ENCODE results near the gene MYO5A. TPM values are rescaled to one million over a fixed set of nuclear protein-coding genes. Genes with fewer than 3 reads are reported as not detected.

MYO5A gene
- polyA plus RNA-seq, 1 donor (not counting 4 experiments of a cell fraction or from before 2014, with no cell fraction given), result 53.8 TPM

DNA sequence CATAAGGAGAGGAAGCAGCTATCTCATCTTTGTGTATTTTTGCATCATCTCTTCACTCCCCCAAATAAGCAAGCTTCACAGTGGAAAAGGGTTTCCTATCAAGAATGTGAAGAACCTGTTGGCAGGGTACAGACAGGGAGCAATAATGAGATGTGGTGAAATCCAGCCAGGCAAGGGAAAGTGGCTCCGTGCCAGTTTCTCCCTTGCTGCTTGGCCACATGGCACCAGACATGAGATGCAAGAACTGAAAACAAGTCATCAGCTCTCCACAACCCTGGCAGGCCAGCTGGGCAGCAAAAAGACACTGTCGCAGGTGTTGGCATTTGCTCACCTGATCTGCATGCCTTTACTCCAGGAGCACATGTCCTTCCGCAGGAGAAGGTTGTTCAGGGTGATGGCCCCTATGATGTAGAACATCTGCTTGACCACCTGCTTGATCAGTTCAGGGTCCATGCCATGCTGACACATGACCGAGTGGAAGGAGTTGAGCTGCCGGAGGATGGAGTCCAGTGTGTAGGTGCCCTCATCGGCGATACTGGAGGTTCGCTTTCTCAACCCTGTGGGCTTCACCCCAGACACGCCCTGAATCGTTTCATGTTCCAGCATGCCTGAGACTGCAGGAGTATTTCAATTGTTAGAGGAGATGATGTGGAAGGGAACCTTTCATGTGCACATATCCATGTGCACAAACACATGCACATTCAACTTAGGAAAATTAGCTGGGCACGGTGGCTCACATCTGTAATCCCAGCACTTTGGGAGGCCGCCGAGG lies 209.8 kb downstream of the MYO5A start:
- no peak for FAIRE-seq
- Histone ChIP-seq H4K20me1 (ENCODE audit: control insufficient read depth, extremely low read depth, insufficient read depth, low read length) (no peaks in the 10 kb centered on the region), H3K4me2 (ENCODE audit: control insufficient read depth, extremely low read depth, insufficient read depth, low read depth, low read length) (no peak overlapping the region), H2AFZ (ENCODE audit: control insufficient read depth, low read length) (no peak overlapping the region), H3K9ac (ENCODE audit: control insufficient read depth, extremely low read depth, insufficient read depth, low read length) (no peak overlapping the region), H3K27ac (ENCODE audit: control insufficient read depth, insufficient read depth, low read length) (no peak overlapping the region), H3K4me1 (ENCODE audit: control insufficient read depth, extremely low read depth, insufficient read depth, low read length) (no peaks in the 10 kb centered on the region), H3K9me1 (ENCODE audit: control insufficient read depth, extremely low read depth, insufficient read depth, low read length) (no peaks in the 10 kb centered on the region), H3K4me3 (ENCODE audit: control insufficient read depth in 2 of 3, extremely low read depth in 1 of 3, insufficient read depth in 2 of 3, low read depth in 1 of 3, low read length in 3 of 3) (no peak overlapping the region), H3K9me3 (ENCODE audit: control insufficient read depth, low read depth, low read length) (no peaks in the 10 kb centered on the region), H3K36me3 (ENCODE audit: control insufficient read depth in 2 of 2, extremely low read depth in 1 of 2, insufficient read depth in 2 of 2, low read length in 2 of 2) (peaks cover 20 to 29% of the 10 kb centered on the region in 2 experiments), H3K27me3 (ENCODE audit: control insufficient read depth, extremely low read depth, insufficient read depth, low read length) (no peaks in the 10 kb centered on the region), H3K79me2 (ENCODE audit: control insufficient read depth, insufficient read depth, low read length) (no peaks in the 10 kb centered on the region)
- dilution Hi-C loops (cut with MboI; ENCODE audit: extremely low pct_ligation_motif_present, low sequenced_read_pairs), result no loop called here
- DNase-seq (ENCODE audit: low read depth, low spot score), result no peak
- no peak for TF ChIP-seq EZH2 (IDR thresholded peaks at IDR 0.05; ENCODE audit: low read length)
- TF ChIP-seq, protein P1, sequence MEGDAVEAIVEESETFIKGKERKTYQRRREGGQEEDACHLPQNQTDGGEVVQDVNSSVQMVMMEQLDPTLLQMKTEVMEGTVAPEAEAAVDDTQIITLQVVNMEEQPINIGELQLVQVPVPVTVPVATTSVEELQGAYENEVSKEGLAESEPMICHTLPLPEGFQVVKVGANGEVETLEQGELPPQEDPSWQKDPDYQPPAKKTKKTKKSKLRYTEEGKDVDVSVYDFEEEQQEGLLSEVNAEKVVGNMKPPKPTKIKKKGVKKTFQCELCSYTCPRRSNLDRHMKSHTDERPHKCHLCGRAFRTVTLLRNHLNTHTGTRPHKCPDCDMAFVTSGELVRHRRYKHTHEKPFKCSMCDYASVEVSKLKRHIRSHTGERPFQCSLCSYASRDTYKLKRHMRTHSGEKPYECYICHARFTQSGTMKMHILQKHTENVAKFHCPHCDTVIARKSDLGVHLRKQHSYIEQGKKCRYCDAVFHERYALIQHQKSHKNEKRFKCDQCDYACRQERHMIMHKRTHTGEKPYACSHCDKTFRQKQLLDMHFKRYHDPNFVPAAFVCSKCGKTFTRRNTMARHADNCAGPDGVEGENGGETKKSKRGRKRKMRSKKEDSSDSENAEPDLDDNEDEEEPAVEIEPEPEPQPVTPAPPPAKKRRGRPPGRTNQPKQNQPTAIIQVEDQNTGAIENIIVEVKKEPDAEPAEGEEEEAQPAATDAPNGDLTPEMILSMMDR (optimal IDR thresholded peaks at IDR 0.05 in 1 of 3, IDR thresholded peaks at IDR 0.05 in 1 of 3, conservative IDR thresholded peaks at IDR 0.05 in 1 of 3; ENCODE audit: extremely low read depth in 1 of 3, insufficient read depth in 2 of 3, low read length in 3 of 3), result no peak

DNA sequence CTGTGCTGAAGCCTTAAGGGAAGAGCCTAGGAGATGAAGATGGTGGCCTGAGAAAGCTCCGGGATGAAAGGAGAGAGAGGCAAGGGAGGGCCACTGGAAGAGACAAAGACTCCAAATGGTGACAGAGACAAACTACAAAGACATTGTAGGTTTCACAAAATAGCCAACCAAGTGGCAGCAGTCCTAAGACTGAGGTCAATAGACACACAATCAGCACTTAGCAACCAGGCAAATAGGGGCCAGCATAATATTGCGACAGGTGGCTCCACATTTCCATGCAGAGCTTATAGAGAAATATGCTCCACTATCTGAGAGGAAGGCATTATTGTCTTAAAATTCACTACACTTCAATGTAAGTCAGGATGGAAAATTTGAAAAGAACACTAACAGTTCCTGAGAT lies 211.0 kb downstream of the MYO5A start:
- no peaks in the 10 kb centered on the region for H3K79me2 ChIP-seq (ENCODE audit: control insufficient read depth, insufficient read depth, low read length)
- no peaks in the 10 kb centered on the region for H3K27me3 ChIP-seq (ENCODE audit: control insufficient read depth, extremely low read depth, insufficient read depth, low read length)
- no peaks in the 10 kb centered on the region for H3K9me3 ChIP-seq (ENCODE audit: control insufficient read depth, low read depth, low read length)
- H3K4me3 ChIP-seq (ENCODE audit: control insufficient read depth in 2 of 3, extremely low read depth in 1 of 3, insufficient read depth in 2 of 3, low read depth in 1 of 3, low read length in 3 of 3), result no peak overlapping the region
- H3K4me1 ChIP-seq (ENCODE audit: control insufficient read depth, extremely low read depth, insufficient read depth, low read length), result no peaks in the 10 kb centered on the region
- no peak for DNase-seq (ENCODE audit: low read depth, low spot score)
- no peak overlapping the region for H3K9ac ChIP-seq (ENCODE audit: control insufficient read depth, extremely low read depth, insufficient read depth, low read length)
- no peak for FAIRE-seq
- H3K27ac ChIP-seq (ENCODE audit: control insufficient read depth, insufficient read depth, low read length), result no peak overlapping the region
- H2AFZ ChIP-seq (ENCODE audit: control insufficient read depth, low read length), result no peak overlapping the region
- H4K20me1 ChIP-seq (ENCODE audit: control insufficient read depth, extremely low read depth, insufficient read depth, low read length), result no peaks in the 10 kb centered on the region
- TF ChIP-seq, protein P1 (optimal IDR thresholded peaks at IDR 0.05 in 1 of 3, IDR thresholded peaks at IDR 0.05 in 1 of 3, conservative IDR thresholded peaks at IDR 0.05 in 1 of 3; ENCODE audit: extremely low read depth in 1 of 3, insufficient read depth in 2 of 3, low read length in 3 of 3), result no peak
- TF ChIP-seq EZH2 (IDR thresholded peaks at IDR 0.05; ENCODE audit: low read length), result no peak
- dilution Hi-C loops (cut with MboI; ENCODE audit: extremely low pct_ligation_motif_present, low sequenced_read_pairs), result no loop called here
- peaks cover 20 to 28% of the 10 kb centered on the region in 2 experiments for H3K36me3 ChIP-seq (ENCODE audit: control insufficient read depth in 2 of 2, extremely low read depth in 1 of 2, insufficient read depth in 2 of 2, low read length in 2 of 2)
- H3K4me2 ChIP-seq (ENCODE audit: control insufficient read depth, extremely low read depth, insufficient read depth, low read depth, low read length), result no peak overlapping the region
- no peaks in the 10 kb centered on the region for H3K9me1 ChIP-seq (ENCODE audit: control insufficient read depth, extremely low read depth, insufficient read depth, low read length)
